Endothelial cell of umbilical vein (primary cell): ENCODE measurements around the gene SCG2. TPM values are rescaled to one million over a fixed set of nuclear protein-coding genes. Genes with fewer than 3 reads are reported as not detected.

Experiments
- BruUV-seq: library from RNA; stranded (reverse); fragments of 400-500 nt; replicated peaks from 2 replicates; lab custom pipeline; 2021; lab: Mats Ljungman, UMichigan
- CTCF ChIA-PET: fragments of 300-600, 350-600 bp; sonication (Branson Sonifier 250); formaldehyde crosslinking; loops from one replicate; lab custom pipeline; 2021; ENCODE audit warnings: antibody characterized with exemption, inconsistent platforms; lab: Charles Lee
- POLR2A ChIA-PET: fragments of 300-600, 350-600 bp; sonication (Branson Sonifier 250); formaldehyde crosslinking; loops from one replicate; lab custom pipeline; 2021; ENCODE audit warnings: antibody characterized with exemption, inconsistent platforms; lab: Charles Lee
- DNase-seq: peaks from one replicate; pipeline ENCODE4 v3.0.0-alpha.2; 2011; ENCODE audit warnings: low read depth, low spot score
- FAIRE-seq: peaks from 2 replicates; lab custom pipeline; 2011; peaks lifted over from hg19 to GRCh38; lab: Jason Lieb, UNC
- H2AFZ ChIP-seq: 2 replicates; pipeline ENCODE4 v1.6.0; 2012; ENCODE audit warnings: low read depth, low read length, control low read depth, inconsistent platforms
- H3K27ac ChIP-seq: 2 replicates; pipeline ENCODE4 v1.5.1; 2011; ENCODE audit warnings: low read depth, mild to moderate bottlenecking, control low read depth, low read length, moderate library complexity; ENCODE audit not compliant: insufficient read depth
- H3K27me3 ChIP-seq, 2 experiments: 2 replicates each; pipeline versions ENCODE4 v1.6.0 to v1.6.1; 2011; ENCODE audit warnings: low read length in 2 of 2, mixed read lengths in 1 of 2; ENCODE audit not compliant: control insufficient read depth in 2 of 2, insufficient read depth in 2 of 2
- H3K36me3 ChIP-seq, 2 experiments: 2 replicates in 1 of 2; 3 replicates in 1 of 2; pipeline ENCODE4 v1.5.1; 2011; ENCODE audit warnings: low read length in 2 of 2, mild to moderate bottlenecking in 1 of 2, moderate library complexity in 1 of 2; ENCODE audit not compliant: control insufficient read depth in 2 of 2, insufficient read depth in 2 of 2; ENCODE audit errors: extremely low read depth in 1 of 2
- H3K4me1 ChIP-seq: 3 replicates; pipeline ENCODE4 v1.5.1; 2011; ENCODE audit warnings: mild to moderate bottlenecking, low read length; ENCODE audit not compliant: control insufficient read depth, insufficient read depth; ENCODE audit errors: extremely low read depth
- H3K4me2 ChIP-seq: 2 replicates; pipeline ENCODE4 v1.6.1; 2011; ENCODE audit warnings: low read length, control low read depth, mixed read lengths; ENCODE audit not compliant: insufficient read depth
- H3K4me3 ChIP-seq, 3 experiments: fragments of 200-600 bp in 1 of 3; sonication (generic), shearing (Covaris generic) in 1 of 3; replicated peaks in 1 of 3; 2 replicates each; pipeline ENCODE4 v1.5.1; 2011 to 2016; ENCODE audit warnings: control low read depth in 3 of 3, low read length in 3 of 3, mild to moderate bottlenecking in 2 of 3, inconsistent platforms in 1 of 3, low read depth in 1 of 3, moderate library complexity in 1 of 3; ENCODE audit not compliant: insufficient read depth in 1 of 3
- H3K79me2 ChIP-seq: 2 replicates; pipeline ENCODE4 v1.6.0; 2012; ENCODE audit warnings: low read length, inconsistent platforms; ENCODE audit not compliant: control insufficient read depth, insufficient read depth
- H3K9ac ChIP-seq: replicated peaks from 2 replicates; pipeline ENCODE3; 2011; ENCODE audit warnings: low read length, control low read depth; ENCODE audit not compliant: insufficient read depth; ENCODE audit errors: extremely low read depth
- H3K9me1 ChIP-seq: replicated peaks from 3 replicates; pipeline ENCODE4 v1.6.0; 2011; ENCODE audit warnings: mild to moderate bottlenecking, low read length; ENCODE audit not compliant: control insufficient read depth, insufficient read depth; ENCODE audit errors: extremely low read depth
- H3K9me3 ChIP-seq: replicated peaks from 2 replicates; pipeline ENCODE4 v1.5.1; 2012; ENCODE audit warnings: low read length, inconsistent platforms; ENCODE audit not compliant: control insufficient read depth, insufficient read depth
- H4K20me1 ChIP-seq: replicated peaks from 2 replicates; pipeline ENCODE3; 2011; ENCODE audit warnings: mild to moderate bottlenecking, low read length; ENCODE audit not compliant: control insufficient read depth, insufficient read depth; ENCODE audit errors: extremely low read depth
- EZH2 ChIP-seq: IDR thresholded peaks from 2 replicates; pipeline ENCODE4 v1.6.1; 2012; ENCODE audit warnings: borderline replicate concordance, low read depth, mild to moderate bottlenecking, moderate library complexity, low read length, inconsistent platforms; ENCODE audit not compliant: severe bottlenecking
- FOS ChIP-seq: IDR thresholded peaks from 2 replicates; pipeline ENCODE4 v1.6.1; 2011; ENCODE audit warnings: mild to moderate bottlenecking, low read length, moderate library complexity, borderline replicate concordance; ENCODE audit not compliant: insufficient read depth
- JUN ChIP-seq: IDR thresholded peaks from 2 replicates; pipeline ENCODE4 v1.6.1; 2011; ENCODE audit warnings: borderline replicate concordance, low read depth; ENCODE audit not compliant: insufficient read length, insufficient read depth
- MYC ChIP-seq: IDR thresholded peaks from one replicate; pipeline ENCODE4 v1.6.1; 2011; ENCODE audit warnings: mild to moderate bottlenecking, low read depth, low read length
- POLR2A ChIP-seq: IDR thresholded peaks from 2 replicates; pipeline ENCODE4 v1.6.1; 2012; ENCODE audit warnings: low read depth, mild to moderate bottlenecking, control low read depth, low read length
- POLR2AphosphoS5 ChIP-seq: IDR thresholded peaks from 2 replicates; pipeline ENCODE4 v1.6.1; 2012; ENCODE audit warnings: low read depth, mild to moderate bottlenecking, control low read depth, low read length, moderate library complexity; ENCODE audit not compliant: insufficient read depth
- dilution Hi-C: fragments of 300-500 bp; cut with MboI; formaldehyde crosslinking; loops from one replicate; pipeline ENCODE4 v1.15.0; 2019; ENCODE audit warnings: low sequenced_read_pairs; ENCODE audit not compliant: extremely low pct_ligation_motif_present
- intact Hi-C: fragments of 100-400 bp; cut with micrococcal nuclease; formaldehyde crosslinking; loops from one replicate; pipeline ENCODE4 v1.10.0; 2022
- polyA plus RNA-seq, 4 experiments: library from polyadenylated mRNA; depleted of rRNA in 3 of 4; stranded (reverse) in 3 of 4; unstranded in 1 of 4; fragments of >200 nt; gene quantifications; 2 replicates each; pipeline versions ENCODE4 v1.2.1 to v1.2.3, GENCODE V29; 2011 to 2012; ENCODE audit warnings: missing spikeins in 1 of 4
- total RNA-seq: library from RNA; stranded (reverse); gene quantifications from 2 replicates; pipeline ENCODE4 v1.2.3, GENCODE V29; 2021
- TF ChIP-seq, protein P1 (sequence below), 2 donors: IDR thresholded peaks; 1 replicate in 1 of 2; 2 replicates in 1 of 2; pipeline ENCODE4 v1.5.1; 2011; ENCODE audit warnings: low read length in 2 of 2, mild to moderate bottlenecking in 2 of 2, moderate library complexity in 2 of 2, control low read depth in 1 of 2, inconsistent platforms in 1 of 2, low read depth in 1 of 2; ENCODE audit not compliant: insufficient read depth in 1 of 2; ENCODE audit errors: extremely low read depth in 1 of 2
- TF ChIP-seq, protein P2 (sequence below): IDR thresholded peaks from 2 replicates; pipeline ENCODE4 v1.6.1; 2011; ENCODE audit not compliant: insufficient read depth, insufficient read length

Gene SCG2
- total and polyA plus RNA-seq, 2 donors (not counting 3 experiments of a cell fraction or from before 2014, with no cell fraction given), result not detected

DNA sequence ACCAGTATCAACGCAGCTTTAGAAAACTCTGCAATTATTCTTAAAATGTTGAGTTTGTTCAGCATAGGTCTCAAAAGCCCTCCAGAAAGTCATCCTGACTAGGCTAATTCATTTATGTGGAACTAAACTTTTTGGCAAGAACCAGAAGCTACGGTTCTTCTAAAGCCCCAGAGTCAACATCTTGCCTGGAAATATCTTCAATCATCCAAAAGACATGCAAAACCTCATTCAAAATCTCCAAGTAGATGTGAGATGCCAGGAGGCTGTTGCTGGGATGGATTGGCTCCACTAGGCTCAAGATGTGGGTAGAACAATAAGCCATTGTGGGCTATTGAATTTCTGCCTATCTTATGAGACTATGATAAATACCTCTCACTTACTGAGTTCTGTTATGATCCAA lies 2.1 kb upstream of the SCG2 start:
- POLR2A ChIA-PET, result no interaction called here
- no peak overlapping the region for H3K27ac ChIP-seq
- no peak overlapping the region for H3K9ac ChIP-seq
- H3K4me2 ChIP-seq, result no peak overlapping the region
- dilution Hi-C loops (no loop called here), intact Hi-C loops (no loop called here)
- TF ChIP-seq, protein P1, sequence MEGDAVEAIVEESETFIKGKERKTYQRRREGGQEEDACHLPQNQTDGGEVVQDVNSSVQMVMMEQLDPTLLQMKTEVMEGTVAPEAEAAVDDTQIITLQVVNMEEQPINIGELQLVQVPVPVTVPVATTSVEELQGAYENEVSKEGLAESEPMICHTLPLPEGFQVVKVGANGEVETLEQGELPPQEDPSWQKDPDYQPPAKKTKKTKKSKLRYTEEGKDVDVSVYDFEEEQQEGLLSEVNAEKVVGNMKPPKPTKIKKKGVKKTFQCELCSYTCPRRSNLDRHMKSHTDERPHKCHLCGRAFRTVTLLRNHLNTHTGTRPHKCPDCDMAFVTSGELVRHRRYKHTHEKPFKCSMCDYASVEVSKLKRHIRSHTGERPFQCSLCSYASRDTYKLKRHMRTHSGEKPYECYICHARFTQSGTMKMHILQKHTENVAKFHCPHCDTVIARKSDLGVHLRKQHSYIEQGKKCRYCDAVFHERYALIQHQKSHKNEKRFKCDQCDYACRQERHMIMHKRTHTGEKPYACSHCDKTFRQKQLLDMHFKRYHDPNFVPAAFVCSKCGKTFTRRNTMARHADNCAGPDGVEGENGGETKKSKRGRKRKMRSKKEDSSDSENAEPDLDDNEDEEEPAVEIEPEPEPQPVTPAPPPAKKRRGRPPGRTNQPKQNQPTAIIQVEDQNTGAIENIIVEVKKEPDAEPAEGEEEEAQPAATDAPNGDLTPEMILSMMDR (IDR thresholded peaks at IDR 0.05; ENCODE audit: extremely low read depth in 1 of 2, insufficient read depth in 1 of 2, low read depth in 1 of 2, low read length in 2 of 2), result no peak
- no peak for TF ChIP-seq POLR2A
- TF ChIP-seq POLR2AphosphoS5, result no peak
- no peak for TF ChIP-seq EZH2
- TF ChIP-seq MYC, result no peak
- no peak for TF ChIP-seq JUN
- TF ChIP-seq FOS, result no peak
- TF ChIP-seq, protein P2, sequence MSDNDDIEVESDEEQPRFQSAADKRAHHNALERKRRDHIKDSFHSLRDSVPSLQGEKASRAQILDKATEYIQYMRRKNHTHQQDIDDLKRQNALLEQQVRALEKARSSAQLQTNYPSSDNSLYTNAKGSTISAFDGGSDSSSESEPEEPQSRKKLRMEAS, result no peak
- H2AFZ ChIP-seq, result no peak overlapping the region
- H3K9me3 ChIP-seq, result no peaks in the 10 kb centered on the region
- H3K79me2 ChIP-seq, result no peaks in the 10 kb centered on the region
- FAIRE-seq, result no peak
- no peaks in the 10 kb centered on the region for H3K9me1 ChIP-seq
- CTCF ChIA-PET, result interaction anchor here (2.4 to 3.5 kb wide), 2 partner anchors 145 to 193 kb away, joined by 6 to 16 read pairs; no protein-coding TSS in a partner anchor
- H3K4me3 ChIP-seq, result no peak overlapping the region
- peaks cover 10 to 13% of the 10 kb centered on the region in 2 experiments for H3K27me3 ChIP-seq
- no peaks in the 10 kb centered on the region for H4K20me1 ChIP-seq
- no TSS peak for BruUV-seq
- no peak for DNase-seq
- no peaks in the 10 kb centered on the region for H3K36me3 ChIP-seq
- no peaks in the 10 kb centered on the region for H3K4me1 ChIP-seq
